GM18505 (cell line): ENCODE data around the gene DST.

Experiments used
- ATAC-seq: cut with Tn5 transposase; IDR thresholded peaks from one replicate; pipeline ENCODE4 v1.9.1; 2021; ENCODE audit not compliant: unreplicated experiment
- POLR2A ChIP-seq: IDR thresholded peaks from 4 replicates; pipeline ENCODE4 v1.6.1; 2011; ENCODE audit warnings: borderline replicate concordance; ENCODE audit not compliant: insufficient read depth, insufficient read length; ENCODE audit errors: extremely low read depth

The DST gene

GRCh38 chr6:56624728-56625069 is 18.0 kb downstream of the DST start:
- no peak for ATAC-seq
- TF ChIP-seq POLR2A: no peak

GRCh38 chr6:56624046-56624727 is 18.5 kb downstream of the DST start:
- TF ChIP-seq POLR2A: no peak
- ATAC-seq: no peak

- no peak for TF ChIP-seq POLR2A
- no peak for ATAC-seq
Observed at GRCh38 chr6:56620229-56620868, 22.3 kb downstream of the DST start.

- no peak for TF ChIP-seq POLR2A
- no peak for ATAC-seq
Observed at GRCh38 chr6:56618050-56618449, 24.6 kb downstream of the DST start.

GRCh38 chr6:56616967-56617366 is 25.7 kb downstream of the DST start:
- ATAC-seq: no peak
- TF ChIP-seq POLR2A: no peak

GRCh38 chr6:56613247-56613851 is 29.3 kb downstream of the DST start:
- no peak for TF ChIP-seq POLR2A
- no peak for ATAC-seq

- ATAC-seq: no peak
- TF ChIP-seq POLR2A: no peak
Observed at GRCh38 chr6:56608332-56608731, 34.4 kb downstream of the DST start.

- TF ChIP-seq POLR2A: no peak
- no peak for ATAC-seq
Observed at GRCh38 chr6:56607111-56607752, 35.5 kb downstream of the DST start.

GRCh38 chr6:56605435-56605834 is 37.3 kb downstream of the DST start:
- ATAC-seq: no peak
- no peak for TF ChIP-seq POLR2A

GRCh38 chr6:56604186-56604585 is 38.5 kb downstream of the DST start:
- no peak for ATAC-seq
- TF ChIP-seq POLR2A: no peak

GRCh38 chr6:56601390-56601789 is 41.3 kb downstream of the DST start:
- TF ChIP-seq POLR2A: no peak
- no peak for ATAC-seq

- no peak for TF ChIP-seq POLR2A
Observed at GRCh38 chr6:56595490-56596122, 47.1 kb downstream of the DST start.

GRCh38 chr6:56594699-56595098 is 48.0 kb downstream of the DST start:
- ATAC-seq: no peak
- TF ChIP-seq POLR2A: no peak

More at GRCh38 chr6:56595490-56596122, 47.1 kb downstream of the DST start:
- ATAC-seq: no peak
